Ureter (tissue), 1 donor: ENCODE results near the gene ZG16. TPM values are rescaled to one million over a fixed set of nuclear protein-coding genes. Genes with fewer than 3 reads are reported as not detected.
"Not testable (repeated sequence)": the region's sequence is repeated elsewhere in the genome, so short reads cannot be mapped to it uniquely, and the experiment has no call there.

Experiments used
- DNase-seq: peaks from one replicate; pipeline ENCODE4 v3.0.0-alpha.2; 2020; ENCODE audit warnings: low spot score
- total RNA-seq: library from RNA; stranded (reverse); gene quantifications from one replicate; pipeline ENCODE4 v1.2.4, GENCODE V29; 2023
- donor health status: DM: yes; HTN: yes; CAD: no.

ZG16 gene
- total RNA-seq, 1 donor from 2014 or later, result not detected

GRCh38 chr16:29784901-29785500, 6.9 kb downstream of the ZG16 start:
- peak; percentile 74 for DNase-seq

DNA sequence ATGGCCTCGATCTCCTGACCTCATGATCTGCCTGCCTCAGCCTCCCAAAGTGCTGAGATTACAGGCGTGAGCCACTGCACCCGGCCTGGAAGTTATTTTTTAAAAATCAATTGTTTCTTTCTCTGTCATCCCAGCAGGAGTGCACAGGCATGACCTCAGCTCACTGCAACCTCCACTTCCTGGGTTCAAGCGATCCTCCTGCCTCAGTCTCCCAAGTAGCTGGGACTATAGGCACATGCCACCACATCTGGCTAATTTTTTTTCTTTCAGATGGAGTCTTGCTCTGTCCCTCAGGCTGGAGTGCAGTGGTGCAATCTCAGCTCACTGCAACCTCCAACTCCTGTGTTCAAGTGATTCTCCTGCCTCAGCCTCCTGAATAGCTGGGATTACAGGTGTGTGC, 9.1 kb downstream of the ZG16 start:
- DNase-seq, result not testable (repeated sequence)

GRCh38 chr16:29789775-29790182, 11.7 kb downstream of the ZG16 start:
- DNase-seq, result no peak

- peak; percentile 100 for DNase-seq
These were observed 12.3 kb downstream of the ZG16 start, which contains the start of gene KIF22 for GRCh38 chr16:29790183-29790948. Gene KIF22, plus strand, starts transcription at chr16:29790751. Its CDS starts 9 bp downstream, at chr16:29790760.

GRCh38 chr16:29790949-29791844, 13.1 kb downstream of the ZG16 start:
- DNase-seq, result no peak

GRCh38 chr16:29791845-29792807, 14.1 kb downstream of the ZG16 start:
- no peak for DNase-seq

GRCh38 chr16:29793153-29793552, 15.1 kb downstream of the ZG16 start:
- not testable (repeated sequence) for DNase-seq

GRCh38 chr16:29794231-29794710, 16.2 kb downstream of the ZG16 start:
- DNase-seq, result no peak

DNA sequence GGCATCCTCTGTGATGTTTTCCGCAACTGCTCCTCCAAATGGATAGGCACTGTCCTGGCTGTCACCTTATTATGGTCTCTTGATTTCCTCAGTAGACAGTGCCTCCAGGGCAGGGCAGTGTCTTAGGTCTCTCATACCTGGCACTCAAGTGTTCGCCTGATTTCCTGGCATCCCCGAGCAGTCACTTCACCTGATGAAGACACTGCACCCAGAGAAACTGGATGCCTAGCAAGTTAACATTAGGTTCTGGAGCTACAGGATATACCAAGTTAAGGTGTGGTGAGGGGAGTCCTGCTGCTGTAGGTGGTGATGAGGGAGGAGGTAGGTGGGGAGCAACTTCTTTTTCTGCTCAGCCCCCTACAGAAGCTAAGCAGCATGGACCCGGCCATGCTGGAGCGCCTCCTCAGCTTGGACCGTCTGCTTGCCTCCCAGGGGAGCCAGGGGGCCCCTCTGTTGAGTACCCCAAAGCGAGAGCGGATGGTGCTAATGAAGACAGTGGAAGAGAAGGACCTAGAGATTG, 24.4 kb downstream of the ZG16 start:
- no peak for DNase-seq

DNA sequence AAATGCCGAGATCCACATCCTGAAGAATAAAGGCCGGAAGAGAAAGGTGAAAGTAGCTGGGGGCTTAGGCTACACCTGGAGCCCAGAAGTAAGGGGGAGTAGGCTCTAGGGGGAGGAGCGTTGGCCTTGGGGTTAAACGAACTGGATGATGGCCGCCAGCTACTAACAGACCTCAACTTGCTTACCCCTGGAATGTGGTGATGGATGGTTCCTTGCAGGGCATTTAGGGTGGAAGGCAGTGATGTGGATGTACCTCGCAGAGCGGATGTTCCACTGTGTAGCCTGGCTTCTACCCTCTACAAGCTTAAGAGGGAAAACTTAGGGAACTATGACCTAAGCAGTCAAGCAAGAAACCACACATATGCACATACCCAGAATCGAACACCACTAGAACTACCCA, 26.0 kb downstream of the ZG16 start:
- DNase-seq, result no peak

DNA sequence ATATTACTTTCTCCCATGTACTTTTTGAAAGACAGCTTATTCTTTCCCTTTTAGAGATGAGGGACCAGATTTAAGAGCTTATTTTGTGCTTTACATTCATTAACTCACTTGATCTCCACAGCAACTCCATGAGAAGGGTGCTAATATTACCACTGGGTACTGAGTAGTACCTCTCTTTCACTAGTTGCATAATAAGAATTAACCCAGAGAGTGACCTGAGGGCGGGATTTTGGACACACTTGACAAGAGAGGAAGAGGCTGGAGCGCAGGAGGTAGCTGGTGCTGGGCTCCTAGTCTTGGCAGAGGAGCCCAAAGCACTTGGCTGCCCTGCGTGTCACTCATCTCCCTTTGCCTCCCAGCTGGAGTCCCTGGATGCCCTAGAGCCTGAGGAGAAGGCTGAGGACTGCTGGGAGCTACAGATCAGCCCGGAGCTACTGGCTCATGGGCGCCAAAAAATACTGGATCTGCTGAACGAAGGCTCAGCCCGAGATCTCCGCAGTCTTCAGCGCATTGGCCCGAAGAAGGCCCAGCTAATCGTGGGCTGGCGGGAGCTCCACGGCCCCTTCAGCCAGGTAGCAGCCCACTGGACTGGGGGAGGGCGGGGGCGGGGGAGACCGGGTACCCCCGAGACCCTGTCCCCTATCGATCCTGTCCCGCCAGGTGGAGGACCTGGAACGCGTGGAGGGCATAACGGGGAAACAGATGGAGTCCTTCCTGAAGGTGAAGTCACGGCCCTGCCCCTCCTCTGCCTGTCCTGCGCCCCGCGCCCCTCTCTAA, 26.6 kb downstream of the ZG16 start:
- peak; percentile 56 for DNase-seq

GRCh38 chr16:29805232-29806098, 27.4 kb downstream of the ZG16 start:
- DNase-seq, result peak; percentile 98

DNA sequence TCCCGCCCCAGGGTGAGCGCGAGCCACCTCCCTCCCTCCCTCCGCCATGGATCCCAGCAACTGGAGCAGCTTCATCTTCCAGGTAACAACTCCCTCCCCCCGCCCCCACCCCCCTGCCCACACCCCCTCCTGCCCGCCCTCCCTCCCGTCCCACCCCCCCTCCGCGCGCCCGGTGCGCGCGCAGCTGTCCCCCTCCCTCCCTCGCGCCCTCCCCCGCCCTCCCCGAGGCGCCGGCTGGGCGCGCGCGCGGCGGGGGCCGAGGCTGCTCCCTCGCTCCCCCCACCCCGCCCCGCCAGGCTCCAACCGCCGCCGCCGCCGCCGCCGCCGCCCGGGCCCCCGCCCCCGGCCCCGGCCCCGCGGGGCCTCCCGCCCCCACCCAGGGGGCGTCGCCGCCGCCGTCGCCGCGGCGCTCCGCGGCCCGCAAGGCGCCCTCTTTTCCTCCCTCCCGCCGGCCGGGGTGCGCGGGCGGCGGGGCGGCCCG, 28.1 kb downstream of the ZG16 start, which contains the start of gene MAZ:
Gene MAZ (plus strand): TSS at position 431 of the 481 bp plus-strand sequence. CDS start 173 bp downstream, outside the sequence.
- no peak for DNase-seq

GRCh38 chr16:29806641-29807425, 28.8 kb downstream of the ZG16 start:
- DNase-seq, result peak; percentile 69

- peak; percentile 93 for DNase-seq
These were observed 29.6 kb downstream of the ZG16 start for GRCh38 chr16:29807426-29808218.

DNA sequence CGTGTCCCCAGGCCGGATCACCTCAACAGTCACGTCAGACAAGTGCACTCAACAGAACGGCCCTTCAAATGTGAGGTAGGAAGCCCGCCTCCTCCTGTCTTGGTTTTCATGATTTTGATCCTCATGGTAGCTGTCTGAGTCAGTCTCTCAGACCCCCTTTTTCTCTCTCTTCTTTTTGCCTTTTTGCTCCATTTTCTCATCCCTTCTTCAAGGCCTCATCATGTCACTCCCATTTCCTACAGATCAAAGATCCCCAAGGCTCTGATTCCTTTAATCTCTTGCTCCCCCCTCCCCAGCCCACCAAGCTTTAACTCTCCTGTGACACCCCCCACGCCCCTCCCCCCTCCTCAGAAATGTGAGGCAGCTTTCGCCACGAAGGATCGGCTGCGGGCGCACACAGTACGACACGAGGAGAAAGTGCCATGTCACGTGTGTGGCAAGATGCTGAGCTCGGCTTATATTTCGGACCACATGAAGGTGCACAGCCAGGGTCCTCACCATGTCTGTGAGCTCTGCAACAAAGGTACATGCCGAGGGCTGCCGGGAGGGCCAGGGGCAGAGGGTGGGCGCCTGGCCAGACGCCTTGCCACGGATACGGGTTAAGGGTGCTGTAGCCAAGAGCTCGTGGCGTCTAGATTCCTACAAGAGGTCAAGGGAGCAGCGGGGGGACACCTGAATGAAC, 30.3 kb downstream of the ZG16 start:
- peak; percentile 61 for DNase-seq
